HG02884 (cell line): Measurements from ENCODE around the gene FBXL16.
"Not testable (repeated sequence)": the region's sequence is repeated elsewhere in the genome, so short reads cannot be mapped to it uniquely, and the experiment has no call there.

ENCODE experiments used
- ATAC-seq: cut with Tn5 transposase; IDR thresholded peaks from one replicate; pipeline ENCODE4 v1.9.1; 2021; ENCODE audit warnings: mild to moderate bottlenecking, moderate library complexity; ENCODE audit not compliant: unreplicated experiment

FBXL16 gene

GRCh38 chr16:724188-725040 is 18.8 kb upstream of the FBXL16 start:
- ATAC-seq, result no peak

- ATAC-seq, result no peak
Observed at GRCh38 chr16:723695-724094, 18.1 kb upstream of the FBXL16 start.

GRCh38 chr16:722835-723633 is 17.4 kb upstream of the FBXL16 start:
- no peak for ATAC-seq

- ATAC-seq, result no peak
Observed at GRCh38 chr16:721765-722540, 16.4 kb upstream of the FBXL16 start.

GRCh38 chr16:720990-721764 is 15.6 kb upstream of the FBXL16 start, which contains the start of gene ANTKMT:
TSS of gene ANTKMT (plus strand) at chr16:721146. CDS start at chr16:721275, 129 bp downstream.
- peak; percentile 69 for ATAC-seq

GRCh38 chr16:720447-720989 is 14.9 kb upstream of the FBXL16 start:
- ATAC-seq, result no peak

GRCh38 chr16:719815-720446 is 14.3 kb upstream of the FBXL16 start:
- no peak for ATAC-seq

- ATAC-seq, result no peak
Observed at GRCh38 chr16:718922-719321, 13.3 kb upstream of the FBXL16 start.

GRCh38 chr16:718389-718788 is 12.8 kb upstream of the FBXL16 start:
- no peak for ATAC-seq

- no peak for ATAC-seq
Observed at GRCh38 chr16:717450-718245, 12.0 kb upstream of the FBXL16 start.

GRCh38 chr16:716768-717325 is 11.2 kb upstream of the FBXL16 start:
- no peak for ATAC-seq

GRCh38 chr16:716200-716568 is 10.6 kb upstream of the FBXL16 start:
- ATAC-seq, result no peak

GRCh38 chr16:715477-716199 is 10.0 kb upstream of the FBXL16 start:
- ATAC-seq, result no peak

GRCh38 chr16:714558-715476 is 9.2 kb upstream of the FBXL16 start, which contains the start of gene METRN:
TSS of gene METRN (plus strand) at chr16:715118. CDS start at chr16:715290, 172 bp downstream.
- peak; percentile 63 for ATAC-seq

- ATAC-seq, result no peak
Observed at GRCh38 chr16:714079-714478, 8.5 kb upstream of the FBXL16 start.

- ATAC-seq, result not testable (repeated sequence)
Observed at GRCh38 chr16:712740-713250, 7.2 kb upstream of the FBXL16 start.
